Panc1 (cell line): Measurements from ENCODE around the gene SH3BP4.

Source experiments
- CTCF ChIP-seq: fragments of 450-650 bp; IDR thresholded peaks from 2 replicates; pipeline ENCODE4 v1.5.1; 2017; ENCODE audit warnings: mild to moderate bottlenecking
- POLR2AphosphoS5 ChIP-seq: IDR thresholded peaks from 2 replicates; pipeline ENCODE4 v1.6.1; 2012; ENCODE audit warnings: mild to moderate bottlenecking, low read depth, low read length, moderate library complexity

GRCh38 chr2:235073868-235074413 is 122.1 kb downstream of the SH3BP4 start:
- no peak for TF ChIP-seq CTCF
- TF ChIP-seq POLR2AphosphoS5 = no peak
